Liver (tissue), 9 donors: ENCODE measurements around the gene URGCP. TPM values are rescaled to one million over a fixed set of nuclear protein-coding genes. Genes with fewer than 3 reads are reported as not detected.

Experiments
- DNase-seq: peaks from one replicate; pipeline ENCODE4 v3.0.0-alpha.2; 2017; ENCODE audit warnings: low spot score
- H3K27ac ChIP-seq, 2 donors: one replicate each; pipeline ENCODE4 v1.7.0; 2013; ENCODE audit warnings: inconsistent platforms in 2 of 2, low read length in 2 of 2, control low read depth in 1 of 2, low read depth in 1 of 2, mild to moderate bottlenecking in 1 of 2
- H3K27me3 ChIP-seq, 4 donors: one replicate each; pipeline versions ENCODE4 v1.6.1 to v1.7.0; 2013; ENCODE audit warnings: low read length in 3 of 4, inconsistent platforms in 1 of 4, mild to moderate bottlenecking in 1 of 4, moderate library complexity in 1 of 4; ENCODE audit not compliant: control insufficient read depth in 4 of 4, insufficient read depth in 4 of 4
- H3K36me3 ChIP-seq, 4 donors: one replicate each; pipeline versions ENCODE4 v1.6.1 to v1.7.0; 2013; ENCODE audit warnings: low read length in 3 of 4, mild to moderate bottlenecking in 3 of 4, low read depth in 1 of 4, moderate library complexity in 1 of 4; ENCODE audit not compliant: control insufficient read depth in 4 of 4, insufficient read depth in 3 of 4
- H3K4me1 ChIP-seq, 4 donors: one replicate each; pipeline versions ENCODE4 v1.6.1 to v1.7.0; 2013; ENCODE audit warnings: low read length in 3 of 4, mild to moderate bottlenecking in 3 of 4, moderate library complexity in 1 of 4; ENCODE audit not compliant: control insufficient read depth in 4 of 4, insufficient read depth in 4 of 4
- H3K4me3 ChIP-seq, 3 donors: one replicate each; pipeline versions ENCODE4 v1.6.1 to v1.7.0; 2013; ENCODE audit warnings: low read length in 3 of 3, control low read depth in 1 of 3, low read depth in 1 of 3, mild to moderate bottlenecking in 1 of 3
- H3K9ac ChIP-seq, 2 donors: one replicate each; pipeline ENCODE4 v1.7.0; 2013; ENCODE audit warnings: low read length in 2 of 2, mild to moderate bottlenecking in 2 of 2, moderate library complexity in 2 of 2, control low read depth in 1 of 2, low read depth in 1 of 2
- H3K9me3 ChIP-seq, 4 donors: one replicate each; pipeline versions ENCODE4 v1.6.1 to v1.7.0; 2013; ENCODE audit warnings: low read length in 3 of 4; ENCODE audit not compliant: control insufficient read depth in 4 of 4
- EGR1 ChIP-seq, 2 donors: IDR thresholded peaks; 2 replicates each; pipeline ENCODE4 v1.6.1; 2016 to 2018; ENCODE audit warnings: antibody characterized with exemption in 2 of 2, low read depth in 2 of 2
- FOXA1 ChIP-seq: IDR thresholded peaks from 2 replicates; pipeline ENCODE4 v1.6.1; 2016; ENCODE audit warnings: antibody characterized with exemption
- FOXA2 ChIP-seq: IDR thresholded peaks from 2 replicates; pipeline ENCODE4 v1.6.1; 2016; ENCODE audit warnings: antibody characterized with exemption
- GABPA ChIP-seq, 2 donors: IDR thresholded peaks in 1 of 2; conservative IDR thresholded peaks in 1 of 2; 2 replicates each; pipeline ENCODE4 v1.6.1; 2016; ENCODE audit warnings: antibody characterized with exemption in 2 of 2, mild to moderate bottlenecking in 1 of 2, moderate library complexity in 1 of 2
- HNF4A ChIP-seq, 2 donors: conservative IDR thresholded peaks; 2 replicates each; pipeline ENCODE4 v1.6.1; 2016; ENCODE audit warnings: antibody characterized with exemption in 2 of 2, mild to moderate bottlenecking in 2 of 2
- HNF4G ChIP-seq: IDR thresholded peaks from 2 replicates; pipeline ENCODE4 v1.6.1; 2016; ENCODE audit warnings: antibody characterized with exemption
- JUND ChIP-seq, 2 donors: IDR thresholded peaks; 2 replicates each; pipeline ENCODE4 v1.6.1; 2016; ENCODE audit warnings: antibody characterized with exemption in 2 of 2
- NR2F2 ChIP-seq: IDR thresholded peaks from 2 replicates; pipeline ENCODE4 v1.6.1; 2016; ENCODE audit warnings: antibody characterized with exemption
- RAD21 ChIP-seq, 2 donors: IDR thresholded peaks; 2 replicates each; pipeline ENCODE4 v1.6.1; 2016; ENCODE audit warnings: antibody characterized with exemption in 2 of 2, mild to moderate bottlenecking in 2 of 2
- RXRA ChIP-seq, 2 donors: IDR thresholded peaks; 2 replicates each; pipeline ENCODE4 v1.6.1; 2017 to 2018; ENCODE audit warnings: antibody characterized with exemption in 2 of 2, mild to moderate bottlenecking in 1 of 2
- SP1 ChIP-seq: IDR thresholded peaks from 2 replicates; pipeline ENCODE4 v1.6.1; 2018; ENCODE audit warnings: antibody characterized with exemption, mild to moderate bottlenecking
- TAF1 ChIP-seq: conservative IDR thresholded peaks from 2 replicates; pipeline ENCODE4 v1.6.1; 2016; ENCODE audit warnings: antibody characterized with exemption, mild to moderate bottlenecking
- YY1 ChIP-seq: IDR thresholded peaks from 2 replicates; pipeline ENCODE4 v1.6.1; 2016; ENCODE audit warnings: antibody characterized with exemption, mild to moderate bottlenecking
- WGBS: extraction: QIAGEN DNeasy Blood & Tissue Kit; methylation state at CpG from one replicate; pipeline ENCODE4 v1.1.7; 2013; 5-methylcytosine and 5-hydroxymethylcytosine counted together
- polyA plus RNA-seq, 2 donors: library from polyadenylated mRNA; stranded (reverse) in 1 of 2; unstranded in 1 of 2; fragments of 200-250 nt in 1 of 2; fragments of >200 nt in 1 of 2; fragmentation: Nextera tagmentation in 1 of 2; extraction: Ambion mirVana in 1 of 2; gene quantifications; one replicate each; pipeline versions ENCODE4 v1.2.1 to v1.2.3, GENCODE V29; 2013 to 2015
- total RNA-seq, 2 donors: library from RNA; depleted of rRNA; stranded (reverse); fragments of >200 nt; gene quantifications; one replicate each; pipeline ENCODE4 v1.2.3, GENCODE V29; 2014
- TF ChIP-seq, protein P1 (sequence below): IDR thresholded peaks from 2 replicates; pipeline ENCODE4 v1.6.1; 2016; ENCODE audit warnings: antibody characterized with exemption, mild to moderate bottlenecking
- TF ChIP-seq, protein P2 (sequence below): IDR thresholded peaks from 2 replicates; pipeline ENCODE4 v1.6.1; 2016; ENCODE audit warnings: antibody characterized with exemption
- TF ChIP-seq, protein P3 (sequence below): fragments of 150-350 bp; IDR thresholded peaks from 2 replicates; pipeline ENCODE4 v1.5.1; 2017; ENCODE audit warnings: improper control_type of control experiment, low read depth, low read length; ENCODE audit not compliant: missing input control
- TF ChIP-seq, protein P4 (sequence below): IDR thresholded peaks from 2 replicates; pipeline ENCODE4 v1.6.1; 2016; ENCODE audit warnings: antibody characterized with exemption
- TF ChIP-seq, protein P5 (sequence below): IDR thresholded peaks from 2 replicates; pipeline ENCODE4 v1.6.1; 2016; ENCODE audit warnings: antibody characterized with exemption
- donor health status: healthy.
- donor health status: healthy.
- donor health status: healthy.
- donor health status: healthy.
- donor health status: healthy.

Gene URGCP
- total and polyA plus RNA-seq, 4 donors, result 7.2 to 28.4 (median 13.0) TPM

DNA sequence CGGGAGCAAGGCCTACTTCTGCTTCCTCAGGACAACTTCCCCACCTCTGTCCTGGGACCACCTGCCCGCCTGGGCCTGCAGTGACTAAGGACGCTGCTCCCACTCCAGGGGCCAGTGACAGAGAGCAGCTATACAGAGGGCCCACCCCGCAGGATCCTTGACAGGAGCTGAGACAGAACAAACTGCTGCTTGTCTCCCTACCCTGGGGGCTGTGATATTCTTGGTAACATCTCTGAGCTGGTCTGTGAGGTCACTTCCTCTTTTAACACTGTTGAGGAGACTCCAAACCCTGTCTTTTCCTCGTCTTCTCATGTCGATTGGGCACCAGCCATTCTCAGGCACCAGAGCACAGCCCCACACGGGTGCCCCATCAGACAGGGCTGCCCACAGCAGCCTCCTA is 30.2 kb downstream of the URGCP start:
- no peaks in the 10 kb centered on the region for H3K27me3 ChIP-seq
- H3K27ac ChIP-seq, result no peak overlapping the region
- TF ChIP-seq, protein P1, sequence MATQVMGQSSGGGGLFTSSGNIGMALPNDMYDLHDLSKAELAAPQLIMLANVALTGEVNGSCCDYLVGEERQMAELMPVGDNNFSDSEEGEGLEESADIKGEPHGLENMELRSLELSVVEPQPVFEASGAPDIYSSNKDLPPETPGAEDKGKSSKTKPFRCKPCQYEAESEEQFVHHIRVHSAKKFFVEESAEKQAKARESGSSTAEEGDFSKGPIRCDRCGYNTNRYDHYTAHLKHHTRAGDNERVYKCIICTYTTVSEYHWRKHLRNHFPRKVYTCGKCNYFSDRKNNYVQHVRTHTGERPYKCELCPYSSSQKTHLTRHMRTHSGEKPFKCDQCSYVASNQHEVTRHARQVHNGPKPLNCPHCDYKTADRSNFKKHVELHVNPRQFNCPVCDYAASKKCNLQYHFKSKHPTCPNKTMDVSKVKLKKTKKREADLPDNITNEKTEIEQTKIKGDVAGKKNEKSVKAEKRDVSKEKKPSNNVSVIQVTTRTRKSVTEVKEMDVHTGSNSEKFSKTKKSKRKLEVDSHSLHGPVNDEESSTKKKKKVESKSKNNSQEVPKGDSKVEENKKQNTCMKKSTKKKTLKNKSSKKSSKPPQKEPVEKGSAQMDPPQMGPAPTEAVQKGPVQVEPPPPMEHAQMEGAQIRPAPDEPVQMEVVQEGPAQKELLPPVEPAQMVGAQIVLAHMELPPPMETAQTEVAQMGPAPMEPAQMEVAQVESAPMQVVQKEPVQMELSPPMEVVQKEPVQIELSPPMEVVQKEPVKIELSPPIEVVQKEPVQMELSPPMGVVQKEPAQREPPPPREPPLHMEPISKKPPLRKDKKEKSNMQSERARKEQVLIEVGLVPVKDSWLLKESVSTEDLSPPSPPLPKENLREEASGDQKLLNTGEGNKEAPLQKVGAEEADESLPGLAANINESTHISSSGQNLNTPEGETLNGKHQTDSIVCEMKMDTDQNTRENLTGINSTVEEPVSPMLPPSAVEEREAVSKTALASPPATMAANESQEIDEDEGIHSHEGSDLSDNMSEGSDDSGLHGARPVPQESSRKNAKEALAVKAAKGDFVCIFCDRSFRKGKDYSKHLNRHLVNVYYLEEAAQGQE, result no peak
- no peak for TF ChIP-seq YY1
- TF ChIP-seq SP1, result no peak
- TF ChIP-seq NR2F2, result no peak
- TF ChIP-seq, protein P2, sequence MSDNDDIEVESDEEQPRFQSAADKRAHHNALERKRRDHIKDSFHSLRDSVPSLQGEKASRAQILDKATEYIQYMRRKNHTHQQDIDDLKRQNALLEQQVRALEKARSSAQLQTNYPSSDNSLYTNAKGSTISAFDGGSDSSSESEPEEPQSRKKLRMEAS, result no peak
- no peak for TF ChIP-seq GABPA (IDR thresholded peaks at IDR 0.05 in 1 of 2, conservative IDR thresholded peaks at IDR 0.05 in 1 of 2)
- TF ChIP-seq, protein P3, sequence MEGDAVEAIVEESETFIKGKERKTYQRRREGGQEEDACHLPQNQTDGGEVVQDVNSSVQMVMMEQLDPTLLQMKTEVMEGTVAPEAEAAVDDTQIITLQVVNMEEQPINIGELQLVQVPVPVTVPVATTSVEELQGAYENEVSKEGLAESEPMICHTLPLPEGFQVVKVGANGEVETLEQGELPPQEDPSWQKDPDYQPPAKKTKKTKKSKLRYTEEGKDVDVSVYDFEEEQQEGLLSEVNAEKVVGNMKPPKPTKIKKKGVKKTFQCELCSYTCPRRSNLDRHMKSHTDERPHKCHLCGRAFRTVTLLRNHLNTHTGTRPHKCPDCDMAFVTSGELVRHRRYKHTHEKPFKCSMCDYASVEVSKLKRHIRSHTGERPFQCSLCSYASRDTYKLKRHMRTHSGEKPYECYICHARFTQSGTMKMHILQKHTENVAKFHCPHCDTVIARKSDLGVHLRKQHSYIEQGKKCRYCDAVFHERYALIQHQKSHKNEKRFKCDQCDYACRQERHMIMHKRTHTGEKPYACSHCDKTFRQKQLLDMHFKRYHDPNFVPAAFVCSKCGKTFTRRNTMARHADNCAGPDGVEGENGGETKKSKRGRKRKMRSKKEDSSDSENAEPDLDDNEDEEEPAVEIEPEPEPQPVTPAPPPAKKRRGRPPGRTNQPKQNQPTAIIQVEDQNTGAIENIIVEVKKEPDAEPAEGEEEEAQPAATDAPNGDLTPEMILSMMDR, result no peak
- TF ChIP-seq FOXA2, result no peak
- TF ChIP-seq RXRA (IDR thresholded peaks at IDR 0.05), result no peak
- TF ChIP-seq TAF1, result no peak
- TF ChIP-seq RAD21 (IDR thresholded peaks at IDR 0.05), result no peak
- no peak for TF ChIP-seq HNF4A (conservative IDR thresholded peaks at IDR 0.05)
- TF ChIP-seq HNF4G, result no peak
- TF ChIP-seq FOXA1, result no peak
- TF ChIP-seq, protein P4, sequence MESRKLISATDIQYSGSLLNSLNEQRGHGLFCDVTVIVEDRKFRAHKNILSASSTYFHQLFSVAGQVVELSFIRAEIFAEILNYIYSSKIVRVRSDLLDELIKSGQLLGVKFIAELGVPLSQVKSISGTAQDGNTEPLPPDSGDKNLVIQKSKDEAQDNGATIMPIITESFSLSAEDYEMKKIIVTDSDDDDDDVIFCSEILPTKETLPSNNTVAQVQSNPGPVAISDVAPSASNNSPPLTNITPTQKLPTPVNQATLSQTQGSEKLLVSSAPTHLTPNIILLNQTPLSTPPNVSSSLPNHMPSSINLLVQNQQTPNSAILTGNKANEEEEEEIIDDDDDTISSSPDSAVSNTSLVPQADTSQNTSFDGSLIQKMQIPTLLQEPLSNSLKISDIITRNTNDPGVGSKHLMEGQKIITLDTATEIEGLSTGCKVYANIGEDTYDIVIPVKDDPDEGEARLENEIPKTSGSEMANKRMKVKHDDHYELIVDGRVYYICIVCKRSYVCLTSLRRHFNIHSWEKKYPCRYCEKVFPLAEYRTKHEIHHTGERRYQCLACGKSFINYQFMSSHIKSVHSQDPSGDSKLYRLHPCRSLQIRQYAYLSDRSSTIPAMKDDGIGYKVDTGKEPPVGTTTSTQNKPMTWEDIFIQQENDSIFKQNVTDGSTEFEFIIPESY, result no peak
- TF ChIP-seq EGR1 (IDR thresholded peaks at IDR 0.05; ENCODE audit: low read depth in 2 of 2), result no peak
- TF ChIP-seq, protein P5, sequence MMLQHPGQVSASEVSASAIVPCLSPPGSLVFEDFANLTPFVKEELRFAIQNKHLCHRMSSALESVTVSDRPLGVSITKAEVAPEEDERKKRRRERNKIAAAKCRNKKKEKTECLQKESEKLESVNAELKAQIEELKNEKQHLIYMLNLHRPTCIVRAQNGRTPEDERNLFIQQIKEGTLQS, result no peak
- TF ChIP-seq JUND (IDR thresholded peaks at IDR 0.05), result no peak
- H3K36me3 ChIP-seq, result peaks cover 9 to 50% (median 29%) of the 10 kb centered on the region in 4 donors
- no peaks in the 10 kb centered on the region for H3K9me3 ChIP-seq
- peaks cover 3 to 14% (median 9%) of the 10 kb centered on the region in 4 donors for H3K4me1 ChIP-seq
- no peak for DNase-seq
- no peak overlapping the region for H3K9ac ChIP-seq
- H3K4me3 ChIP-seq, result no peak overlapping the region
- WGBS, result 92% methylated on average over 7 of the region's 7 CpGs
